Choroid plexus epithelial cell (primary cell): ENCODE measurements around the gene ABCA13.
A peak's percentile ranks its signal among the peaks of the same experiment; 100 is the strongest.

ENCODE experiments used
- DNase-seq: peaks from one replicate; pipeline ENCODE4 v3.0.0-alpha.2; 2010; ENCODE audit warnings: low read depth
- H3K4me3 ChIP-seq: 2 replicates; pipeline ENCODE4 v1.5.1; 2011; ENCODE audit warnings: low read depth, mild to moderate bottlenecking, control low read depth, low read length, moderate library complexity
- TF ChIP-seq, protein P1 (sequence below): conservative IDR thresholded peaks from 2 replicates; pipeline ENCODE4 v1.5.1; 2011; ENCODE audit warnings: low read depth, mild to moderate bottlenecking, control low read depth, inconsistent platforms, low read length, moderate library complexity

Gene ABCA13

DNA sequence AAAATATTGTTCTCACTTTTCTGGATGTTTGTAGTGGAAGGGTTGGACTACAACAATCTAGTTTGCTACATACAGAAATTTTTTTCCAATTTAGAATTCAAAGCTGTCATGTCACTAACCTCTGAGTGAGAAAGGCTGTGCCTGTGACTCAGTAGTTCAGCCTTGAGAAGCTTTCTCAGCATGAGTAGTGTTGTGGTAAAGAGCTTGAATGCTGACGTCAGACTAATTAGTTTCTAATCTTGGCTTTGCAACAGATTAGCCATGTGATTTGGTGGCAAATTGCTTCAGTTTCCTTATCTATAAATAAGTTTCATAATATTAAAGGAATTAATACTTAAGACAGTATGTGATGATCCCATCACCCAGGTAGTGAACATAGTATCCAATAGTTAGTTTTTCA, 83.8 kb downstream of the ABCA13 start:
- peak; percentile 87 for DNase-seq
- TF ChIP-seq, protein P1, sequence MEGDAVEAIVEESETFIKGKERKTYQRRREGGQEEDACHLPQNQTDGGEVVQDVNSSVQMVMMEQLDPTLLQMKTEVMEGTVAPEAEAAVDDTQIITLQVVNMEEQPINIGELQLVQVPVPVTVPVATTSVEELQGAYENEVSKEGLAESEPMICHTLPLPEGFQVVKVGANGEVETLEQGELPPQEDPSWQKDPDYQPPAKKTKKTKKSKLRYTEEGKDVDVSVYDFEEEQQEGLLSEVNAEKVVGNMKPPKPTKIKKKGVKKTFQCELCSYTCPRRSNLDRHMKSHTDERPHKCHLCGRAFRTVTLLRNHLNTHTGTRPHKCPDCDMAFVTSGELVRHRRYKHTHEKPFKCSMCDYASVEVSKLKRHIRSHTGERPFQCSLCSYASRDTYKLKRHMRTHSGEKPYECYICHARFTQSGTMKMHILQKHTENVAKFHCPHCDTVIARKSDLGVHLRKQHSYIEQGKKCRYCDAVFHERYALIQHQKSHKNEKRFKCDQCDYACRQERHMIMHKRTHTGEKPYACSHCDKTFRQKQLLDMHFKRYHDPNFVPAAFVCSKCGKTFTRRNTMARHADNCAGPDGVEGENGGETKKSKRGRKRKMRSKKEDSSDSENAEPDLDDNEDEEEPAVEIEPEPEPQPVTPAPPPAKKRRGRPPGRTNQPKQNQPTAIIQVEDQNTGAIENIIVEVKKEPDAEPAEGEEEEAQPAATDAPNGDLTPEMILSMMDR: no peak
- H3K4me3 ChIP-seq: no peak overlapping the region

DNA sequence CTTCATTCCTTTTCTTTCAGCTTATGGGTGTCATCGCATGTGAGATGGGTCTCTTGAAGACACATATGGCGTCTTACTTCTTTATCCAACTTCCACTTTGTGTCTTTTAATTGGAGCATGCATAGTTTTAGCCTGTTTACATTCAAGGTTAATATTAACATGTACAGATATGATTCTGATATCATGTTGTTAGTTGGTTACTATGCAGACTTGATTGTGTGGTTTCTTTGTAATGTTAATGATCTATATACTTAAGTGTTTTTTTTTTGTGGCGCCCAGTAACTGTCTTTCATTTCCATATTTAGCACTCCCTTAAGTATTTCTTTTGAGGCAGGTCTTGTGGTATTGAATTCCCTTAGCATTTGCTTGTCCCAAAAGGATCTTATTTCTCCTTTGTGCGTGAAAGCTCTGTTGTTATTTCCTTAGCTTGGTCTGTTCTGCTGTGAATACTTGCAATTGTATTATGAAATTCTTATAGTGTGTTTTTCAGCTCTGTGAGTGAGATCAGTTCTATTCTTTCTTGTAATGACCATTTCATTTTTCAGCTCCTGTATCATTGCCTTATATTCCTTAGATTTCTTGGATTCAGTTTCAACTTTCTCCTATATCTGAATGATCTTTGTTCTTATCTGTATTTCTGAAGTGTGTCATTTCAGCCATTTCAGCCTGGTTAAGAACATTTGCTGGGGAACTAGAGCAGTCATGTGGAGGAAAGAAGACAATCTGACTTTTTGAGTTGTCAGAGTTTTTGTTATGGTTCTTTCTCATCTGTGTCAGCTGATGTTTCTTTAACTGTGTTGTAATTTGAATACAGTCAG, 88.4 kb downstream of the ABCA13 start:
- no peak overlapping the region for H3K4me3 ChIP-seq
- no peak for DNase-seq
- TF ChIP-seq, protein P1: no peak

DNA sequence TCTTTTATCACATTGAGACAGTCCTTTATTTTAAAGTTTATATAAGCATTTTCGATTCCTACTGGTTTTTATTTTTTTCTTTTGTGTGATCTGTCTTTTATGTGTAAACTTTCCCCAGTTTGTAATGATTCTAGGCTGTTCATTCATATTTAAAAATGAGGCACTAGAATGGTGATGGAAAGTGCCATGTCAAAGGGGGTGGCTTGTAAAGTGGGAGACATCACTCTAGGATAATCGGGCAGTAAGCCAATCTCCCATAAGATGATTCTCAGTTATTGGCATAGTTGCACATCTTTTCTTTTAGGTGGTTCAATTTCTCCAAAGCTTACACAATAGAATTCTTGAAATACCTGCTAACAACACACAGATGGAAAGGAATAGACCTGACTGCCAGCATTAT, 90.4 kb downstream of the ABCA13 start:
- TF ChIP-seq, protein P1: no peak

DNA sequence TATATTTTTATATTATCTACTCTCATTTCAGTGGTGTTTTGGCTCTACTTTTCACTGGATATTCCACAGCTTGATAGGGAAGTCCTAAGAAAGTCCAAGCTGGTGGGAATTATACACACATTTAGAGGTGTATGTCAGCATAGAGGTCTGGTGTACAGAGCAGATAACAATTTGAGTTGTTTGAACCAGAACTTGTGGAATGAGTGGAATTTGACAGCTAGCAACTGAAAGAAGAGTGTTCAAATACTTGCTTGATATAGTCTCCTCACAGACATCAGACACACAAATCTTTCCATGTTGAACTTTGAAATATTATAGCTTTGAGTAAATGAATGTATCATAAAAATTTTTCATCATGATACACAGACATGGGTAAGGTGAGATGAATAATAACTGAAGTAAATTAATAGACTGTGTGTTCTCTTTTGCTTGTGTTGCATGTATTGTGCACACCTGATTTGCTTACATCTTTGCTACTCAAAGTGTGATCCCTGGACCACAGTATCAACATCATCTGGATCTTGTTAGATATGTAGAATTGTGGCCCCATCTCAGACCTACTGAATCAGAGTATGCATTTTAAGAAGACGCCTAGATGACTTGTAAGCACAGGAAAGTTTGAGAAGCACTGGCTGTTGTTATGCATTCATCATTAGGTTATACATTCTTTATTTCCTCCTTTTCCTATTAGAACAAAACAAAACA, 91.5 kb downstream of the ABCA13 start:
- H3K4me3 ChIP-seq: no peak overlapping the region
- DNase-seq: peak; percentile 61
- TF ChIP-seq, protein P1: no peak

More for the DNA sequence above, 90.4 kb downstream of the ABCA13 start:
- DNase-seq: no peak
- H3K4me3 ChIP-seq: no peak overlapping the region

DNA sequence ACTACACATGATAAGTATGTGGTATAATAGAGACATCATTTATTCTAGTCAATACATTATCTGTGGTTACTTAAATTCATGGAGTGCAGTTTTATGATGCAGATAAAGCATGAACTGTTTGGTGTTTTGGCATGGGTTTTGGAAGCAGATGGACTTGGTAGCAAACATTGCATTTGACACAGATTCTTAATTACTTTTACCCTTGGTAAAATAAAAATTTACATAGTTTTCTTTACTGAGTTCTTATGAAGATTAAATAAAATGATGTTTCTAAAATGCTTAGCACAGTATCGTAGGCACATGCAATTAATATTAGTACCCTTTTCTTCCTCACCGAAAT, 92.0 kb downstream of the ABCA13 start:
- TF ChIP-seq, protein P1: no peak
- H3K4me3 ChIP-seq: no peak overlapping the region
- no peak for DNase-seq

DNA sequence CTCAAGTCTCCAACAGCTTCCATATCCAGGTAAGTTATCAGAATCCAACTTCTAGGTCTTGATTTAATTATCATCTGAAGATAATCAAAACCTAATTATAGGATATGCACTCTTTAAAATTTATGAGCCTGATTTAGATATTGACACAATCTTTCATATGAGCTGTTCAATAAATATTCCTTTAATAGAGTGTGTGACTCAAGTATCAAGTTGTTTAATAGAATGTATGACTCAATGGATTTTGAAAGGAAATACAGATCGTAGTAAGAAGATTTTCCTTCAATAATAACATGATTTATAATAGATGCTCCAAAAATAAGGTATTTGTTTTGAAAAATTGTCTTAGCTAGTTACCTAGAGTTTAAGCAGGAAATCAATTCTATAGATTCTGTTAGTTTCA, 97.8 kb downstream of the ABCA13 start:
- no peak overlapping the region for H3K4me3 ChIP-seq
- TF ChIP-seq, protein P1: no peak
- DNase-seq: no peak

DNA sequence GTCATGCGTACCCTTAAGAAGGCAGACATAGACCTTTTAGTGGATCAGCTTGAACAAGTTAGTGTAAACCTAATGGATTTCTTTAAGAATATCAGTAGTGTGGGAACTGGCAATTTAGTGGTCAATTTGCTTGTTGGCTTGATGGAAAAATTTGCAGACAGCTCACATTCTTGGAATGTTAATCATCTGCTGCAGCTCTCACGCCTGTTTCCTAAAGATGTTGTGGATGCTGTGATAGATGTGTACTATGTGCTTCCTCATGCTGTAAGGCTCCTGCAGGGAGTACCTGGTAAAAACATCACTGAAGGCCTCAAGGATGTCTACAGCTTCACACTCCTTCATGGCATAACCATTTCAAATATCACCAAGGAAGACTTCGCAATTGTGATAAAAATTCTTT, 103.4 kb downstream of the ABCA13 start:
- TF ChIP-seq, protein P1: no peak
- peak; percentile 86 for DNase-seq
- no peak overlapping the region for H3K4me3 ChIP-seq
